Globus pallidus (tissue), 1 donor: ENCODE data around the gene CCNK.

Experiments used
- DNase-seq: peaks from one replicate; pipeline ENCODE4 v3.0.0-alpha.2; 2015; ENCODE audit warnings: low spot score

Gene CCNK

GRCh38 chr14:99508896-99509629, 27.9 kb downstream of the CCNK start:
- DNase-seq = no peak

DNA sequence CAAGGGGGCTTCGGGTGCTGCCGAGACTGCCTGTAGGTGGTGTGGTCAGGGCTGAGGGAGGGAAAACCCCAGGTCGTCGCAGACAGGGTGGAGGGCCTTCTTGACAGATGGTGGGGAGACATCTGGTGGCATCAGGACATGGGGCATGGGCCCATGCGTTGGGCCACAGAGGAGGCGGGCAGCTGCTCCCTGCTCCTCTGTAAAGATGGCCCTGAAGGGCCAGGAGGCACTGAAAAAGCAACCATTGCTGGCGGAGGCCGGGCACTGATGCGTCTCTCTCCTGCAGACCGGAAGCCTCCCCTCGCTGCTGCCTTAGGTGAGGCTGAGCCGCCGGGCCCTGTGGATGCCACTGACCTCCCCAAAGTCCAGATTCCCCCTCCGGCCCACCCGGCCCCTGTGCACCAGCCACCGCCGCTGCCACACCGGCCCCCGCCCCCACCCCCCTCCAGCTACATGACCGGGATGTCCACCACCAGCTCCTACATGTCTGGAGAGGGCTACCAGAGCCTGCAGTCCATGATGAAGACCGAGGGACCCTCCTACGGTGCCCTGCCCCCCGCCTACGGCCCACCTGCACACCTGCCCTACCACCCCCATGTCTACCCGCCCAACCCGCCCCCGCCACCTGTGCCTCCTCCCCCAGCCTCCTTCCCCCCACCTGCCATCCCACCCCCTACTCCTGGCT, 28.8 kb downstream of the CCNK start:
- no peak for DNase-seq

DNA sequence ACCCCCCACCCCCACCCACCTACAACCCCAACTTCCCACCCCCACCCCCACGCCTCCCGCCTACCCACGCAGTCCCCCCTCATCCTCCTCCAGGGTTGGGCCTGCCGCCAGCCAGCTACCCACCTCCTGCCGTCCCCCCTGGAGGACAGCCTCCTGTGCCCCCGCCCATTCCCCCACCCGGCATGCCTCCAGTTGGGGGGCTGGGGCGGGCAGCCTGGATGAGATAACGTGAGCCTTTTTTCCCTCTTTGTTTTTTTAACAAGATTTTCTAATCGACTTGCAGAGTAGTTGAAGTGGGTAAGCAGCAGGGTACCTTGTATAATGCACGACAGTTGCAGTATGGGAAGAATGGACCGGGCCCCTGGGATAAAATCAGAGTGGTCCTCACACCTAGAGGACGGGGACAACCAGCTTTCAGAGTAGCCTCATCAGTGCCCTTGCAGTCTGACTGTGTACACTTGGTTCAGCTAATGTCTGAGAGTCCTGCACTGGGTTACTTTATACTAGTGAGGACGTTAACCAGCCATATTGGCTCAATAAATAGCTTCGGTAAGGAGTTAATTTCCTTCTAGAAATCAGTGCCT, 29.4 kb downstream of the CCNK start:
- DNase-seq = no peak

GRCh38 chr14:99511421-99512109, 30.4 kb downstream of the CCNK start:
- DNase-seq = peak; percentile 73

GRCh38 chr14:99512110-99512449, 30.9 kb downstream of the CCNK start:
- no peak for DNase-seq

- no peak for DNase-seq
Observed at GRCh38 chr14:99512571-99513182, 31.5 kb downstream of the CCNK start.

DNA sequence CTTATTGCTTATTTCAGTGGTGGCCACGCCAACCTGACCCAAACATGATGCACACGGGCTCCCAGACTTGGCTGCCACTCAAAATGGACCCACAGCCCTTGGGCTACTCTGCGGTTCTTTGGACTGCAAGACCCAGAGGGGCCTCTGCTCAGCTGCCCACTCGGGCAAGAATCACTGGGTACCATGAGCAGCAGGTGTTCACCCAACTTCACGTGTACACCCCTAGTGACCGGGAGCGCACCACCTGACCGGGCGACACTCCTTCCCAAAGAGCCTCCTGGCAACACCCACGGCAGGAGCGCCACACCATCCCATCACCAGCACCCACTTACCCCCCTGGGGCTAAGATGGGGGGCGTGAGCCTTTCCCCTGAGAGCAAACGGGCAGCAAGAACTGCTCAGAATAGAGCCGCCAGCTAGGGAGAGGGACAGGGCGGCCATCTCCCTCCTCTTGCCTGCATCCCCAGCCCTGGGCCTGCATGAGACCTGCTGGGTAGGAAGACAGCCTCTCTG, 32.0 kb downstream of the CCNK start:
- no peak for DNase-seq

- no peak for DNase-seq
Observed at GRCh38 chr14:99513946-99514551, 32.8 kb downstream of the CCNK start.

GRCh38 chr14:99514552-99515300, 33.5 kb downstream of the CCNK start:
- no peak for DNase-seq

GRCh38 chr14:99515301-99516155, 34.3 kb downstream of the CCNK start:
- DNase-seq = no peak

GRCh38 chr14:99516156-99516870, 35.1 kb downstream of the CCNK start:
- DNase-seq = no peak

DNA sequence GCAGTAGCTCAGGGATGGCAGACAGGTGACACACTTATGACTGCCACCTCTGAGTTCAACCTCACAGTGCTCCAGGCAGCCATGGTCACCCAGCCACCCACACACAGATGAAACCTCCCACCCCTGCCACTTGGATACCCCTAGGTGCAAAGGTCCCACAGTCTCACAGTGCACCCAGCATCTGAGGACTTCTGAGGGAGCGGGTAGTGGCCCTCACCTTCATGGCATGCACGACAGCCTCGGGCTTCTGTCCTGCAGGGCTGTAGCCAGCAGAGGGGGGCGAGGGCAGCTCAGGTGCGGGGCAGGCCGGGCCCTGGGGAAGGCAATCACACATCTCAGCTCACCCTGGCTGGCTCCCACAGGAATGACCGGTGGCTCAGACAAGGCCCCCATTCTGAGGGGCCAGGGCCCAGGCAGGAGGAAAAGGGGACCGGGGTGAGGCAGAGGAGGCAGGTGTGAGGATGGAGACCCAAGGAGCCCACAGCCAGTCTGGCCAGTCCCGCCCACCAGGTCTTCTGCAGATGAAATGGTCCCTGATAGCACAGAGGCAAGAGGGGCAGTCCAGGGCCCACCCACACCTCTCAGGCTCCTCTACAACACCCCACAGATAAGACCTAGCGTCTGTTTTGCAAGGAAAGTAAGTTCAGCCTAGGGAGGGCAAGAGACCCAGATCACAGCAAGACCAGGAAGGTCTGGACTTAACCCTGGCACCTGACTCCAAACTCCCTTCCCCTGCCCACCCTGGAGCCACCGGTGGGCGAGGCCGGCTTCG, 35.8 kb downstream of the CCNK start:
- no peak for DNase-seq

DNA sequence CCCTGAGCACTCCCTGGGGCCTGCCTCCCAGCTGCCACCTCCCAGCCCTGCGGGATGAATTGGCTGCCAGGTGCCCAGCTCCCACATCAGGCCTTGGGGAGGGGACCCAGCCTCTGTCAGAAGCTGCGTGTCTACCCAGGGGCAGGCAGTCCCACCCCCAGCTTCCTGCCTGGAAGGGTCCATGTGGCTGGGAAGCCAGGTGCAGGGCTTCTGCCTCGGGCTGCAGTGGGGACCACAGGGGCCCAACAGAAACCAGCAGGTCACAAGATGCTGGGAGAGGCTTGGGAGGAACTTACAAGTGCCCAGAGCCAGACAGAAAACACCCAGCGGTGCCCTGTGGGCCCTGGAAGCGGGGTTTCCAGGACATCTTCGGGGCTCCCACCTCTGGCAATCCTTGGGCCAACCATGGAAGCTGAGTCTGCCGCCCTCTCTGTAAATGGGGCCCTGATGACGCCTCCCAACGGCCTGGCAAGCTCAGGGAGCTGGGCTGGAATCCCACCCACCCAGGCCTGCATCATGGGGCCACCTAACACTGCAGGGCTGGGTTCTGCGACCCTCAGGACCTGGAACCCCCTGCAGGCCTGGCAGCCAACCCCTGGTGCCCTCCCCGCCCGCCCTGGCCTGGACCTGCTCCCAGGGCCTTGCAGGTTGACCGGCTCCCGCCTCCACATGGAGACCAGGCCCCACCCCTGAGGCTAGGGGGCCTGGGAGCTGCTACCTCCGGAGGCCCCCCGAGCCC, 36.6 kb downstream of the CCNK start:
- no peak for DNase-seq

- DNase-seq = peak; percentile 38
Observed at GRCh38 chr14:99518441-99519346, 37.5 kb downstream of the CCNK start.

DNA sequence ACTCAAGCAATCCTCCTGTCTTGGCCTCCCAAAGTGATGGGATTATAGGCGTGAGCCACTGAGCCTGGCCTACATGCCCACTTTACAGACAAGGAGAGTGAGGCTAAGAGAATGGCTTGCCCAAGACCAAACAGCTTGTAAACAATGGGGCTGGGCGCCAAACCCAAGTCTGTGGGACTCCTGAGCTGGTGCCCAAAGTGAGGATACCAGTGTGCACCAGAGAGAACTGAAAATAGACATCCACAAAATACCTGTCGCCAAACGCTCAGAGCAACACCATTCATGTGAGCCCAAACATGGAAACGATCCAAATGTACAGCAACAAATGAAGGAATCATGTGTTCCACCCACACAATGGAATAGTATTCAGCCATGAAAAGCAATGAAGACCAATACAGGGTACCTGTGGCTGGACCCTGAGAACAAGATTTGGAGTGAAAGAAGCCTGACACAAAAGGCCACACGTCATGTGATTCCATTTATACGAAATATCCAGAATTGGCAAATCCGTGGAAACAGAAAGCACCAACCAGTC, 38.2 kb downstream of the CCNK start:
- DNase-seq = no peak

GRCh38 chr14:99519931-99520421, 38.8 kb downstream of the CCNK start:
- DNase-seq = no peak
